Measurements from ENCODE around the gene CCL18. TPM values are rescaled to one million over a fixed set of nuclear protein-coding genes. Genes with fewer than 3 reads are reported as not detected.

Gene CCL18
- total and polyA plus RNA-seq, 2 of the 4 experiments (the other 2 are of a cell fraction), result not detected

DNA sequence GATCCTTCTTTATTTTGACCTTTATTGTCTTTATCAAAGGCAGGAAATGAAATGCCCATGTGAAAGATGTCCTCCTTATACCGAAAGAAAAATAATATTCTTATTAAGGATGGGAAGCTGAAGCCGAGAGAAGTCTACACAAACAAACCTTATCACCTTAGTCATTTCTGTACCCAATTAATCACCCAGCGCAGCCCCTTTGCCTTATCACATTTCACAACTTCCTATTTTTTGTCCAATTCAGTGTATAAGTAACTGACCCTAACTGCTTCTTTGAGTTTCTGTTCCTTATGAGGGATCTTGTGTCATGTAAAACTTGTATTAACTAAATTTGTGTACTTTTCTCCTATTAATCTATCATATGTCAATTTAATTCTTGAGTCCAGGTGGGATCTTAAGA lies 29.9 kb upstream of the CCL18 start:
- in situ Hi-C loops (cut with MboI; ENCODE audit: low sequenced_read_pairs), result no loop called here
- no peak overlapping the region for H2AFZ ChIP-seq (replicated peaks; ENCODE audit: low read length, poor library complexity)
- no peak overlapping the region for H3K23ac ChIP-seq (ENCODE audit: low read depth, low read length)
- no peak overlapping the region for H3K4ac ChIP-seq (ENCODE audit: low read depth, low read length)
- no peak overlapping the region for H4K91ac ChIP-seq (ENCODE audit: insufficient read depth, low read depth, low read length)
- no peak overlapping the region for H3K56ac ChIP-seq (ENCODE audit: extremely low read depth, insufficient read depth, low read length)
- H2BK120ac ChIP-seq (ENCODE audit: low read depth, low read length), result no peak overlapping the region
- H3K27ac ChIP-seq (ENCODE audit: insufficient read depth, low read length), result no peak overlapping the region
- no peaks in the 10 kb centered on the region for H3K9me1 ChIP-seq (ENCODE audit: insufficient read depth, low read length)
- ATAC-seq (ENCODE audit: low read depth) (no peak), DNase-seq (no peak)
- no peak overlapping the region for H2AK9ac ChIP-seq (replicated peaks; ENCODE audit: low read depth, low read length, poor library complexity)
- CTCF ChIA-PET, result no interaction called here
- intact Hi-C loops (cut with micrococcal nuclease), result loop anchor here (1.0 to 2.0 kb wide), 2 partner anchors 17 to 30 kb away; partner anchors contain the start of gene CCL23
- H3K36me3 ChIP-seq (ENCODE audit: control insufficient read depth, insufficient read depth, low read length), result no peaks in the 10 kb centered on the region
- no peaks in the 10 kb centered on the region for H3K4me1 ChIP-seq (ENCODE audit: control insufficient read depth, insufficient read depth, low read length)
- H3K14ac ChIP-seq (replicated peaks; ENCODE audit: low read depth, low read length), result no peak overlapping the region
- no peak overlapping the region for H4K5ac ChIP-seq (ENCODE audit: low read depth, low read length)
- dilution Hi-C loops (cut with HindIII; ENCODE audit: low sequenced_read_pairs, unreplicated experiment), result no loop called here
- TF ChIP-seq RAD21 (IDR thresholded peaks at IDR 0.05; ENCODE audit: low read length) (no peak), MAFK (IDR thresholded peaks at IDR 0.05; ENCODE audit: low read depth, low read length) (no peak), MAZ (IDR thresholded peaks at IDR 0.05; ENCODE audit: borderline replicate concordance, low read depth, low read length) (no peak), FOS (IDR thresholded peaks at IDR 0.05; ENCODE audit: low read depth, low read length) (no peak), BHLHE40 (IDR thresholded peaks at IDR 0.05; ENCODE audit: low read depth, low read length) (no peak), RFX5 (IDR thresholded peaks at IDR 0.05; ENCODE audit: low read depth, low read length) (no peak), CEBPB (IDR thresholded peaks at IDR 0.05; ENCODE audit: low read depth, low read length) (no peak), CHD1 (IDR thresholded peaks at IDR 0.05; ENCODE audit: low read depth, low read length) (no peak), MXI1 (IDR thresholded peaks at IDR 0.05; ENCODE audit: borderline replicate concordance, low read depth, low read length) (no peak), NFE2L2 (IDR thresholded peaks at IDR 0.05; ENCODE audit: low read depth, low read length) (no peak), POLR2A (IDR thresholded peaks at IDR 0.05; ENCODE audit: low read depth, low read length) (no peak), RCOR1 (IDR thresholded peaks at IDR 0.05; ENCODE audit: insufficient replicate concordance, low read length) (no peak)
- TF ChIP-seq, protein P1, sequence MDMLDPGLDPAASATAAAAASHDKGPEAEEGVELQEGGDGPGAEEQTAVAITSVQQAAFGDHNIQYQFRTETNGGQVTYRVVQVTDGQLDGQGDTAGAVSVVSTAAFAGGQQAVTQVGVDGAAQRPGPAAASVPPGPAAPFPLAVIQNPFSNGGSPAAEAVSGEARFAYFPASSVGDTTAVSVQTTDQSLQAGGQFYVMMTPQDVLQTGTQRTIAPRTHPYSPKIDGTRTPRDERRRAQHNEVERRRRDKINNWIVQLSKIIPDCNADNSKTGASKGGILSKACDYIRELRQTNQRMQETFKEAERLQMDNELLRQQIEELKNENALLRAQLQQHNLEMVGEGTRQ (IDR thresholded peaks at IDR 0.05; ENCODE audit: low read depth, low read length), result no peak
- TF ChIP-seq, protein P2, sequence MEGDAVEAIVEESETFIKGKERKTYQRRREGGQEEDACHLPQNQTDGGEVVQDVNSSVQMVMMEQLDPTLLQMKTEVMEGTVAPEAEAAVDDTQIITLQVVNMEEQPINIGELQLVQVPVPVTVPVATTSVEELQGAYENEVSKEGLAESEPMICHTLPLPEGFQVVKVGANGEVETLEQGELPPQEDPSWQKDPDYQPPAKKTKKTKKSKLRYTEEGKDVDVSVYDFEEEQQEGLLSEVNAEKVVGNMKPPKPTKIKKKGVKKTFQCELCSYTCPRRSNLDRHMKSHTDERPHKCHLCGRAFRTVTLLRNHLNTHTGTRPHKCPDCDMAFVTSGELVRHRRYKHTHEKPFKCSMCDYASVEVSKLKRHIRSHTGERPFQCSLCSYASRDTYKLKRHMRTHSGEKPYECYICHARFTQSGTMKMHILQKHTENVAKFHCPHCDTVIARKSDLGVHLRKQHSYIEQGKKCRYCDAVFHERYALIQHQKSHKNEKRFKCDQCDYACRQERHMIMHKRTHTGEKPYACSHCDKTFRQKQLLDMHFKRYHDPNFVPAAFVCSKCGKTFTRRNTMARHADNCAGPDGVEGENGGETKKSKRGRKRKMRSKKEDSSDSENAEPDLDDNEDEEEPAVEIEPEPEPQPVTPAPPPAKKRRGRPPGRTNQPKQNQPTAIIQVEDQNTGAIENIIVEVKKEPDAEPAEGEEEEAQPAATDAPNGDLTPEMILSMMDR (conservative IDR thresholded peaks at IDR 0.05; ENCODE audit: low read depth, low read length), result no peak
- TF ChIP-seq, protein P3, sequence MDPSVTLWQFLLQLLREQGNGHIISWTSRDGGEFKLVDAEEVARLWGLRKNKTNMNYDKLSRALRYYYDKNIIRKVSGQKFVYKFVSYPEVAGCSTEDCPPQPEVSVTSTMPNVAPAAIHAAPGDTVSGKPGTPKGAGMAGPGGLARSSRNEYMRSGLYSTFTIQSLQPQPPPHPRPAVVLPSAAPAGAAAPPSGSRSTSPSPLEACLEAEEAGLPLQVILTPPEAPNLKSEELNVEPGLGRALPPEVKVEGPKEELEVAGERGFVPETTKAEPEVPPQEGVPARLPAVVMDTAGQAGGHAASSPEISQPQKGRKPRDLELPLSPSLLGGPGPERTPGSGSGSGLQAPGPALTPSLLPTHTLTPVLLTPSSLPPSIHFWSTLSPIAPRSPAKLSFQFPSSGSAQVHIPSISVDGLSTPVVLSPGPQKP (IDR thresholded peaks at IDR 0.05; ENCODE audit: borderline replicate concordance, low read depth, low read length), result no peak
- H2BK15ac ChIP-seq (ENCODE audit: low read depth, low read length), result no peak overlapping the region
- no peaks in the 10 kb centered on the region for H3K79me1 ChIP-seq (ENCODE audit: low read depth in 1 of 2, low read length in 2 of 2)
- H4K20me1 ChIP-seq (ENCODE audit: insufficient read depth, low read length), result no peaks in the 10 kb centered on the region
- H3K9me3 ChIP-seq (ENCODE audit: control insufficient read depth, insufficient read depth, low read length), result no peaks in the 10 kb centered on the region
- no peak overlapping the region for H3K4me2 ChIP-seq (ENCODE audit: low read depth, low read length)
- H3K27me3 ChIP-seq (ENCODE audit: control insufficient read depth, insufficient read depth, low read length), result no peaks in the 10 kb centered on the region
- H3K9ac ChIP-seq (ENCODE audit: low read depth, low read length), result no peak overlapping the region
- WGBS, 2 experiments (ENCODE audit: extremely low coverage in 2 of 2, insufficient read length in 1 of 2), result no CpG with 5 or more reads among the region's 3 CpGs
- no peak overlapping the region for H3K18ac ChIP-seq (ENCODE audit: low read depth, low read length)
- H2AK5ac ChIP-seq (ENCODE audit: low read depth, low read length), result no peak overlapping the region
- no peak overlapping the region for H3K4me3 ChIP-seq (ENCODE audit: insufficient read depth, low read depth, low read length)
- no TSS peak for BruUV-seq (replicated peaks)
- no peak overlapping the region for H4K8ac ChIP-seq (ENCODE audit: low read depth in 2 of 2, low read length in 2 of 2)
- POLR2A ChIA-PET (ENCODE audit: unreplicated experiment), result no interaction called here
- no peak overlapping the region for H2BK20ac ChIP-seq (ENCODE audit: low read depth, low read length)
- no peak overlapping the region for H2BK5ac ChIP-seq (ENCODE audit: low read depth, low read length, poor library complexity, severe bottlenecking)
